AG09309 (cell line): ENCODE data around the gene NOX5.

ENCODE experiments used
- DNase-seq: peaks from one replicate; pipeline ENCODE4 v3.0.0-alpha.2; 2010; ENCODE audit warnings: low read depth
- H3K4me3 ChIP-seq: 2 replicates; pipeline ENCODE4 v1.5.1; 2011; ENCODE audit warnings: mild to moderate bottlenecking, low read depth, low read length, moderate library complexity; ENCODE audit not compliant: control insufficient read depth
- TF ChIP-seq, protein P1 (sequence below): IDR thresholded peaks from 2 replicates; pipeline ENCODE4 v1.5.1; 2011; ENCODE audit warnings: mild to moderate bottlenecking, low read depth, low read length, inconsistent platforms; ENCODE audit not compliant: insufficient read depth, control insufficient read depth; ENCODE audit errors: missing control alignments

NOX5 gene

DNA sequence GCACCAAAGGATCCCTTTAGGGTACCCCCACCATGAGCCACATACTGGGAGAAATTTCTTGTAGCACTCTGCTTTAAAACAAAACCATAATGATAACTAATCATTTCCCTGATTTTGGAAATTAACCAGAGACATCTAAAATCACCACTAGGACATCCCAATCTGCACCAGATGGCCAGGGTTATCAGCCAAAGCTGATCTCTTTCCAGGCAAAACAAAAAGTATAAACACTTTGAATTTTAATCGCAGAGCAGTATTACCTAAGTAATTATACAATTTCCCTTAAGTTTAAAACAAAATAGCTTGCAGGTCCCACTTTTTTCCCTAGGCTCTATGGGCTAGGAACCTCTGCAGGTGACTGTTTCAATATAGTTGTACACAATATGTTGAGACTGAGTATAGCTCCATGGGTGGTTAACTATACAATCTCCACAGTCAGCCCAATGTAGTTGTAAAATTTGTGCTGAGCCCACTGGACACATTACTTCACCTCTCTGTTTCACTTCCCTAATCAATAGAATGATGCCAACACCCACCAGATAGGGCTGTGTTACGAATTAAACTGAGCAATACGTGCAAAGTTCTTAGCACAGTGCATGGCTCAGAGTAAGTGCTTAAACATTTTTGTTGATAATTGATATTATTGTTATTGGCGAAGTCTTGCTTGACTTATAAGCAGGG, 629 bp upstream of the NOX5 start:
- TF ChIP-seq, protein P1, sequence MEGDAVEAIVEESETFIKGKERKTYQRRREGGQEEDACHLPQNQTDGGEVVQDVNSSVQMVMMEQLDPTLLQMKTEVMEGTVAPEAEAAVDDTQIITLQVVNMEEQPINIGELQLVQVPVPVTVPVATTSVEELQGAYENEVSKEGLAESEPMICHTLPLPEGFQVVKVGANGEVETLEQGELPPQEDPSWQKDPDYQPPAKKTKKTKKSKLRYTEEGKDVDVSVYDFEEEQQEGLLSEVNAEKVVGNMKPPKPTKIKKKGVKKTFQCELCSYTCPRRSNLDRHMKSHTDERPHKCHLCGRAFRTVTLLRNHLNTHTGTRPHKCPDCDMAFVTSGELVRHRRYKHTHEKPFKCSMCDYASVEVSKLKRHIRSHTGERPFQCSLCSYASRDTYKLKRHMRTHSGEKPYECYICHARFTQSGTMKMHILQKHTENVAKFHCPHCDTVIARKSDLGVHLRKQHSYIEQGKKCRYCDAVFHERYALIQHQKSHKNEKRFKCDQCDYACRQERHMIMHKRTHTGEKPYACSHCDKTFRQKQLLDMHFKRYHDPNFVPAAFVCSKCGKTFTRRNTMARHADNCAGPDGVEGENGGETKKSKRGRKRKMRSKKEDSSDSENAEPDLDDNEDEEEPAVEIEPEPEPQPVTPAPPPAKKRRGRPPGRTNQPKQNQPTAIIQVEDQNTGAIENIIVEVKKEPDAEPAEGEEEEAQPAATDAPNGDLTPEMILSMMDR: no peak
- no peak for DNase-seq
- H3K4me3 ChIP-seq: no peak overlapping the region

DNA sequence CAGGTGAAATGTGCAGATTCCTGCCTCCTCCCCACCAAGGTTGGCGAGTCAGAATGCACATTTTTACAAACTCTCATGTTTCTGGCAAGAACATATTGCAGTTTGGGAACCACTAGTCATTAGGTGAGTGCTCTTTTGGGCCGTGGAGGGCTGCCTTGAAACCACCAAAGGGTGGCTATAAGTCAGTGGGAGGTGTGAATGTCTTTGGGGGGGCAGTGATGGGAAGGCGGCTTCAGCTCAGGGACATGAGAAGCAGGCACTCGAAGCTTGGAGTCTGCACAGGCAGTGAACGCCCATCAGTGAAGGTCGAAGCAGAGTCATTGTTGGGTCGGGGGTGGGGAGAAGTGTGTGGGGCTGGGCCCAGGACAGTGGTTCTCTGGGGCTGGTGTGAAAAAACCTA, 1.1 kb downstream of the NOX5 start:
- H3K4me3 ChIP-seq: no peak overlapping the region
- TF ChIP-seq, protein P1: no peak
- no peak for DNase-seq

DNA sequence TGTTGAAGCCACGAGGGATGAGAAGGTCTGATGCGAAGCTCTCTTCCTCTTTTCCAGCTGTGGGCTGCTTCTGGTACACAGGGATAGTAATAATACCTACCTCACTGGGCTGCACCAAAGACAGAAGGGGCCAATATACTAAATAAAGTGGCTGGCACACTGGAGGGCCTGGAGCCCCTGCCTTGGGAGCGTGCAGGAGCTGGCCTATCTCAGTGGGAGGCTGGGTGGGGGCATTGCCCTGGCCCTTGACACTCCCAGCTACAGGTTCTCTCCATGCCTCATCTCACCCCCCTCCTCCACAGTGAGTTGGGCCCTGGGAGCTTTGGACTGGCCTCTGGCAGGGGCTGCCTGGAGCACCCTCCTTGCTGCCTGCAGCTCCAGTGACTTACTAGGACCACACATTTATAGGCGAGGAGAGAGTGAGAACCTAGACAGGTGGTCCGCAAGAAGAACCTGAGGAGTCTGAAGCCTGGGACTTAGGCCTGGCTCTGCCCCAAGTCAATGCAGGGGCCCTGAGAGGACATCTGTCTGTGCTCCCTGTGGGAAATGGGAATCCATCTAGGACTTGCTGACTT, 1.6 kb downstream of the NOX5 start:
- TF ChIP-seq, protein P1: no peak
- no peak for DNase-seq
- no peak overlapping the region for H3K4me3 ChIP-seq

DNA sequence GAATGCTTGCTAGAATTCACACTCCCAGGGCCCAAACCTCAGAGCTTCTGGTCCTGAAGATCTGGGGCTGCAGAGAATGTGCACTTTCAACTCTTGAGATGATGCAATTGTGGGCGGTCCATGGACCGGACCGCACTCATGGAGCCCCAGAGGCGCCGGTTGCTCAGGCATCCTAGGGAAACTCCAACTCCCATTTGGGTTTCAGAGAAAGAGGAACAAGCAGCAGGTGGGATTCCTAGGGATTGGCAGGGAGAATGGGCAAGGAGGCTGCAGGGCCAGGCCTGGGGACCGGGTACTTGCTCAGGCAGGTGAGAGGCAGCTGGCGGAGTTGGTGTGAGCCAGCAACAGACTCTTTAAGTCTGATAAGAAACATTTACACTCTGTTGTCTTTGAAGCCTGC, 3.5 kb downstream of the NOX5 start:
- DNase-seq: no peak
- TF ChIP-seq, protein P1: no peak
- H3K4me3 ChIP-seq: no peak overlapping the region

DNA sequence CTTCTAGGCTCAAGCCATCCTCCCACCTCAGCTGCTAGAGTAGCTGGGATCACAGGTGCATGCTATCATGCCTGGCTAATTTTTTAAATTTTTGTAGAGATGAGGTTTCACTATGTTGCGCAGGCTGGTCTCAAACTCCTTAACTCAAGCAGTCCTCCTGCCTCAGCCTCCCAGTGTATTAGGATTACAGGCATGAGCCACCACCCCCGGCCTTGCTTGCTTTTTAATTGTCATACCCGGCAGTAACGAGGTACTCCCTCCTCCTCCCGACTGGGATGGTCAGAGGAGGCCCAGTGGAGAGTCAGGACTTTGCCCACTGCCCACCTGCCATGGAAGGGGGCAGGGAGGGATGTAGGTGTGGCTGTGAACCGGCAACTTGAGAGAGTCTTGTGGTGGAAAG, 4.5 kb downstream of the NOX5 start:
- TF ChIP-seq, protein P1: no peak

DNA sequence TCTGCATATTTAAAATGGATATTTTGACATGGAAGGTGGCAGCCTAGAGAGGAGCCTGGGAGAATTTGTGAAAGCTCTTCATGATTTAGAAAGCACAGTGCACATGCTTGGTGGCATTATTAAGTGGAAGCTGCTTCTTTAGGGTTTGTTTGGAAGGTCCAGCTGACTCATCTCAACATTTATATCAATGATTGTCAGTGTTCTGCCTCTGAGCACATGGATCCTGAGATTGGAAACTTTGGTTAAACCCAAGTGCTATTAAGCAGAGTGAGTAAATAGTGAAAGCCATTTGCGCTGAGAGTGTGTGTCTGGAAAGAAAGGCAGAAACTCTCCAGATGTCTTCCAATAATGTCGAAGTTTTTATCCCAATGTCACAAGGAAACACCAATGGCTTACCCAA, 7.4 kb downstream of the NOX5 start:
- TF ChIP-seq, protein P1: no peak
- DNase-seq: no peak
- H3K4me3 ChIP-seq: no peak overlapping the region

More for the DNA sequence above, 4.5 kb downstream of the NOX5 start:
- H3K4me3 ChIP-seq: no peak overlapping the region
- no peak for DNase-seq
